Tibial nerve (tissue), 4 donors: Measurements from ENCODE around the gene CALML3.

Source experiments
- EP300 ChIP-seq, 2 donors: sonication (generic); formaldehyde crosslinking; IDR thresholded peaks; one replicate each; pipeline ENCODE4 v1.6.1; 2017; ENCODE audit warnings: antibody characterized with exemption in 2 of 2, mild to moderate bottlenecking in 1 of 2
- TF ChIP-seq, protein P1 (sequence below), 5 experiments: fragments of 200-600 bp in 3 of 5; fragments of 450-650 bp in 2 of 5; sonication (generic) in 3 of 5; IDR thresholded peaks; one replicate each; pipeline ENCODE4 v1.5.1; 2016 to 2019; ENCODE audit warnings: antibody characterized with exemption in 5 of 5, mild to moderate bottlenecking in 3 of 5, moderate library complexity in 2 of 5

DNA sequence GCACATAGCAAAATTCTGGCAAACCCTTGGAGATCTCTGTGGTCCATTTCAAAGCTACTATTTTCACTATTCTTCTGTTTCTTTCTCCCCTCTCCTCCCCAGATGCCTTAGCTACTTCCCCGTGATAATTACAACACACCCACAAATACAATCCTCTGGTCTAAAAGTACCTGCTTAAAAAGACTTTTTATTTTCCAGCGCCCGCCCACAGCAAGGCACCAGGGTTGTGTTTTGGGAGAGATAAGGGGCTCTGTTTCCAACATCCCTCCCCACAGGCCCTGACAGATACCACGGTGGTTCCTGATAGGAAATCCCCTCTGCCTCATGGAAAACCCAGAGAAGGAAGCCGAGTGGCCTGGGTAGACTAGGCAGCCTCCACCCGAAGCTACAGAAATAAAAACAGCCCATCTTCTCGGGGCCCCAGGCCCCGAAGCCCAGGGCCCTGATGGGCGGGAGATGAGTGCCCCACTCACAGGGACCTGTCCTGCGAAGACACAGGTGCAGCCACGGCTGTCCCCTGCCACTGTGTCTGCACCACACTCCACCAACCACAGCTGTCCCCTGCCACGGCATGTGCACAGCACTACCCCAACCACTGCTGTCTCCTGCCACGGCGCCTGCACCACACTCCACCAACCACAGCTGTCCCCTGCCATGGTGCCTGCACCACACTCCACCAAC, 45.1 kb upstream of the CALML3 start:
- TF ChIP-seq, protein P1, sequence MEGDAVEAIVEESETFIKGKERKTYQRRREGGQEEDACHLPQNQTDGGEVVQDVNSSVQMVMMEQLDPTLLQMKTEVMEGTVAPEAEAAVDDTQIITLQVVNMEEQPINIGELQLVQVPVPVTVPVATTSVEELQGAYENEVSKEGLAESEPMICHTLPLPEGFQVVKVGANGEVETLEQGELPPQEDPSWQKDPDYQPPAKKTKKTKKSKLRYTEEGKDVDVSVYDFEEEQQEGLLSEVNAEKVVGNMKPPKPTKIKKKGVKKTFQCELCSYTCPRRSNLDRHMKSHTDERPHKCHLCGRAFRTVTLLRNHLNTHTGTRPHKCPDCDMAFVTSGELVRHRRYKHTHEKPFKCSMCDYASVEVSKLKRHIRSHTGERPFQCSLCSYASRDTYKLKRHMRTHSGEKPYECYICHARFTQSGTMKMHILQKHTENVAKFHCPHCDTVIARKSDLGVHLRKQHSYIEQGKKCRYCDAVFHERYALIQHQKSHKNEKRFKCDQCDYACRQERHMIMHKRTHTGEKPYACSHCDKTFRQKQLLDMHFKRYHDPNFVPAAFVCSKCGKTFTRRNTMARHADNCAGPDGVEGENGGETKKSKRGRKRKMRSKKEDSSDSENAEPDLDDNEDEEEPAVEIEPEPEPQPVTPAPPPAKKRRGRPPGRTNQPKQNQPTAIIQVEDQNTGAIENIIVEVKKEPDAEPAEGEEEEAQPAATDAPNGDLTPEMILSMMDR (IDR thresholded peaks at IDR 0.05) = no peak
- TF ChIP-seq EP300 (IDR thresholded peaks at IDR 0.05) = no peak
